Endothelial cell of umbilical vein (primary cell): ENCODE results near the gene CFAP77. TPM values are rescaled to one million over a fixed set of nuclear protein-coding genes. Genes with fewer than 3 reads are reported as not detected.

Experiments used
- BruUV-seq: library from RNA; stranded (reverse); fragments of 400-500 nt; replicated peaks from 2 replicates; lab custom pipeline; 2021; lab: Mats Ljungman, UMichigan
- CTCF ChIA-PET: fragments of 300-600, 350-600 bp; sonication (Branson Sonifier 250); formaldehyde crosslinking; loops from one replicate; lab custom pipeline; 2021; ENCODE audit warnings: antibody characterized with exemption, inconsistent platforms; lab: Charles Lee
- POLR2A ChIA-PET: fragments of 300-600, 350-600 bp; sonication (Branson Sonifier 250); formaldehyde crosslinking; loops from one replicate; lab custom pipeline; 2021; ENCODE audit warnings: antibody characterized with exemption, inconsistent platforms; lab: Charles Lee
- DNase-seq: peaks from one replicate; pipeline ENCODE4 v3.0.0-alpha.2; 2011; ENCODE audit warnings: low read depth, low spot score
- FAIRE-seq: peaks from 2 replicates; lab custom pipeline; 2011; peaks lifted over from hg19 to GRCh38; lab: Jason Lieb, UNC
- H2AFZ ChIP-seq: 2 replicates; pipeline ENCODE4 v1.6.0; 2012; ENCODE audit warnings: low read depth, low read length, control low read depth, inconsistent platforms
- H3K27ac ChIP-seq: 2 replicates; pipeline ENCODE4 v1.5.1; 2011; ENCODE audit warnings: low read depth, mild to moderate bottlenecking, control low read depth, low read length, moderate library complexity; ENCODE audit not compliant: insufficient read depth
- H3K27me3 ChIP-seq, 2 experiments: 2 replicates each; pipeline versions ENCODE4 v1.6.0 to v1.6.1; 2011; ENCODE audit warnings: low read length in 2 of 2, mixed read lengths in 1 of 2; ENCODE audit not compliant: control insufficient read depth in 2 of 2, insufficient read depth in 2 of 2
- H3K36me3 ChIP-seq, 2 experiments: 2 replicates in 1 of 2; 3 replicates in 1 of 2; pipeline ENCODE4 v1.5.1; 2011; ENCODE audit warnings: low read length in 2 of 2, mild to moderate bottlenecking in 1 of 2, moderate library complexity in 1 of 2; ENCODE audit not compliant: control insufficient read depth in 2 of 2, insufficient read depth in 2 of 2; ENCODE audit errors: extremely low read depth in 1 of 2
- H3K4me1 ChIP-seq: 3 replicates; pipeline ENCODE4 v1.5.1; 2011; ENCODE audit warnings: mild to moderate bottlenecking, low read length; ENCODE audit not compliant: control insufficient read depth, insufficient read depth; ENCODE audit errors: extremely low read depth
- H3K4me2 ChIP-seq: 2 replicates; pipeline ENCODE4 v1.6.1; 2011; ENCODE audit warnings: low read length, control low read depth, mixed read lengths; ENCODE audit not compliant: insufficient read depth
- H3K4me3 ChIP-seq, 3 experiments: fragments of 200-600 bp in 1 of 3; sonication (generic), shearing (Covaris generic) in 1 of 3; replicated peaks in 1 of 3; 2 replicates each; pipeline ENCODE4 v1.5.1; 2011 to 2016; ENCODE audit warnings: control low read depth in 3 of 3, low read length in 3 of 3, mild to moderate bottlenecking in 2 of 3, inconsistent platforms in 1 of 3, low read depth in 1 of 3, moderate library complexity in 1 of 3; ENCODE audit not compliant: insufficient read depth in 1 of 3
- H3K79me2 ChIP-seq: 2 replicates; pipeline ENCODE4 v1.6.0; 2012; ENCODE audit warnings: low read length, inconsistent platforms; ENCODE audit not compliant: control insufficient read depth, insufficient read depth
- H3K9ac ChIP-seq: replicated peaks from 2 replicates; pipeline ENCODE3; 2011; ENCODE audit warnings: low read length, control low read depth; ENCODE audit not compliant: insufficient read depth; ENCODE audit errors: extremely low read depth
- H3K9me1 ChIP-seq: replicated peaks from 3 replicates; pipeline ENCODE4 v1.6.0; 2011; ENCODE audit warnings: mild to moderate bottlenecking, low read length; ENCODE audit not compliant: control insufficient read depth, insufficient read depth; ENCODE audit errors: extremely low read depth
- H3K9me3 ChIP-seq: replicated peaks from 2 replicates; pipeline ENCODE4 v1.5.1; 2012; ENCODE audit warnings: low read length, inconsistent platforms; ENCODE audit not compliant: control insufficient read depth, insufficient read depth
- H4K20me1 ChIP-seq: replicated peaks from 2 replicates; pipeline ENCODE3; 2011; ENCODE audit warnings: mild to moderate bottlenecking, low read length; ENCODE audit not compliant: control insufficient read depth, insufficient read depth; ENCODE audit errors: extremely low read depth
- EZH2 ChIP-seq: IDR thresholded peaks from 2 replicates; pipeline ENCODE4 v1.6.1; 2012; ENCODE audit warnings: borderline replicate concordance, low read depth, mild to moderate bottlenecking, moderate library complexity, low read length, inconsistent platforms; ENCODE audit not compliant: severe bottlenecking
- FOS ChIP-seq: IDR thresholded peaks from 2 replicates; pipeline ENCODE4 v1.6.1; 2011; ENCODE audit warnings: mild to moderate bottlenecking, low read length, moderate library complexity, borderline replicate concordance; ENCODE audit not compliant: insufficient read depth
- POLR2A ChIP-seq: IDR thresholded peaks from 2 replicates; pipeline ENCODE4 v1.6.1; 2012; ENCODE audit warnings: low read depth, mild to moderate bottlenecking, control low read depth, low read length
- dilution Hi-C: fragments of 300-500 bp; cut with MboI; formaldehyde crosslinking; loops from one replicate; pipeline ENCODE4 v1.15.0; 2019; ENCODE audit warnings: low sequenced_read_pairs; ENCODE audit not compliant: extremely low pct_ligation_motif_present
- intact Hi-C: fragments of 100-400 bp; cut with micrococcal nuclease; formaldehyde crosslinking; loops from one replicate; pipeline ENCODE4 v1.10.0; 2022
- polyA plus RNA-seq, 4 experiments: library from polyadenylated mRNA; depleted of rRNA in 3 of 4; stranded (reverse) in 3 of 4; unstranded in 1 of 4; fragments of >200 nt; gene quantifications; 2 replicates each; pipeline versions ENCODE4 v1.2.1 to v1.2.3, GENCODE V29; 2011 to 2012; ENCODE audit warnings: missing spikeins in 1 of 4
- total RNA-seq: library from RNA; stranded (reverse); gene quantifications from 2 replicates; pipeline ENCODE4 v1.2.3, GENCODE V29; 2021

Gene CFAP77
- total and polyA plus RNA-seq, 2 donors (not counting 3 experiments of a cell fraction or from before 2014, with no cell fraction given), result not detected

DNA sequence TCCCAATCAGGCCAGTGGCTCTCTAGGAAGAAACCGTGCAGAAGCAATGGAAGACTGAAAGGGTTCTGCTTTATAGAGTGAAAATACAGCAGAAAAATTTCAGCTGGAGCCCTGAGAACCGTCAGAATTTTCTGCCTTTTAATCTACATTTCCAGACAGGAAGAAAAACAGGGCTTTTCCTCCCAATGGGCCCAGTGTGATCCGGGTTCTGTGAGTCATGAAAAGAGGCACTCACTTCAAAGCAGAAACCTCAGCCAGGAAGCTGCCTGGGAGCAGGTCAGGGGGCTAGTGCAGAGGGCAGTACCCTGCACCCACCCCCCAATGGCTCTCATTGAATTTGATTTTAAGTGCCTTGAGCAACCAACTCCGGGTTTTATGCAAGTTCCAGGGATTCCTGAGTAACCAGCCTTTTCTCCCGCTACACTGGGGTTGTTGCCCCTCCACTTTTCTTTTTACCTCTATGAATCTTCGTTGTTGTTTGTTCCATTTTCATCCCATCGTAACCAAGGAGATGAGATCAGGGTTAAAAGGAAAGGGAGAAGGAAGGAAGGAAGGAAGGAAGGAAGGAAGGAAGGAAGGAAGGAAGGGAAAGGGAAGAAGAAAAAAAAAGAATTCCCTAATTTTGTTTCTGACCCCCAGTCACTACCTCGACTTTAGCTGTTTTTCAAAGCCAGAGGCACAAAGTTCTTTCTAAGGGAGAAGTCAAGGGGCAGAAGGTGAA, 173.7 kb downstream of the CFAP77 start:
- peaks cover 85 to 96% of the 10 kb centered on the region in 2 experiments for H3K27me3 ChIP-seq
- H3K9ac ChIP-seq, result no peak overlapping the region
- no peak overlapping the region for H3K4me2 ChIP-seq
- H3K9me1 ChIP-seq, result no peaks in the 10 kb centered on the region
- peaks cover 11% of the 10 kb centered on the region for H3K4me1 ChIP-seq
- FAIRE-seq (peak; percentile 52), DNase-seq (peak; percentile 7)
- dilution Hi-C loops, result no loop called here
- no peak overlapping the region for H3K27ac ChIP-seq
- H4K20me1 ChIP-seq, result no peaks in the 10 kb centered on the region
- H2AFZ ChIP-seq, result no peak overlapping the region
- POLR2A ChIA-PET, result no interaction called here
- no peaks in the 10 kb centered on the region for H3K79me2 ChIP-seq
- no peak overlapping the region for H3K4me3 ChIP-seq
- H3K9me3 ChIP-seq, result no peaks in the 10 kb centered on the region
- no peaks in the 10 kb centered on the region for H3K36me3 ChIP-seq
- intact Hi-C loops, result loop anchor here (2.0 kb wide), 1 partner anchor 35 kb away; no protein-coding TSS in a partner anchor
- CTCF ChIA-PET, result no interaction called here
- no TSS peak for BruUV-seq
- peak; percentile 16 for TF ChIP-seq EZH2
- TF ChIP-seq POLR2A, result no peak

GRCh38 chr9:132584601-132585560, 174.9 kb downstream of the CFAP77 start:
- BruUV-seq, result no TSS peak
- dilution Hi-C loops, result no loop called here

More at GRCh38 chr9:132584601-132585560, 174.9 kb downstream of the CFAP77 start:
- peak; percentile 33 for FAIRE-seq
- Histone ChIP-seq H3K27ac (no peak overlapping the region), H3K4me1 (peaks cover 11% of the 10 kb centered on the region), H3K9ac (no peak overlapping the region), H3K4me2 (no peak overlapping the region), H3K4me3 (no peak overlapping the region), H3K9me1 (no peaks in the 10 kb centered on the region), H3K36me3 (no peaks in the 10 kb centered on the region), H4K20me1 (no peaks in the 10 kb centered on the region), H2AFZ (no peak overlapping the region), H3K9me3 (no peaks in the 10 kb centered on the region), H3K79me2 (no peaks in the 10 kb centered on the region), H3K27me3 (peaks cover 83 to 96% of the 10 kb centered on the region in 2 experiments)
- DNase-seq, result no peak
- TF ChIP-seq FOS, result peak; percentile 20
- no peak for TF ChIP-seq POLR2A
- intact Hi-C loops, result no loop called here
- ChIA-PET POLR2A (no interaction called here), CTCF (interaction anchor here (1.0 kb wide), 1 partner anchor 10 kb away, joined by 3 read pairs; no protein-coding TSS in a partner anchor)
